SK-N-DZ (cell line): ENCODE results near the gene GNPDA2.

Experiments used
- DNase-seq: peaks from one replicate; pipeline ENCODE4 v3.0.0-alpha.2; 2015; ENCODE audit warnings: low spot score

GNPDA2 gene

GRCh38 chr4:44679060-44679459, 47.3 kb downstream of the GNPDA2 start:
- DNase-seq: no peak

GRCh38 chr4:44678094-44679041, 48.0 kb downstream of the GNPDA2 start, which contains the start of gene GUF1:
TSS of gene GUF1 (plus strand) at chr4:44678420. CDS start at chr4:44678623, 203 bp downstream.
- DNase-seq: peak; percentile 85

DNA sequence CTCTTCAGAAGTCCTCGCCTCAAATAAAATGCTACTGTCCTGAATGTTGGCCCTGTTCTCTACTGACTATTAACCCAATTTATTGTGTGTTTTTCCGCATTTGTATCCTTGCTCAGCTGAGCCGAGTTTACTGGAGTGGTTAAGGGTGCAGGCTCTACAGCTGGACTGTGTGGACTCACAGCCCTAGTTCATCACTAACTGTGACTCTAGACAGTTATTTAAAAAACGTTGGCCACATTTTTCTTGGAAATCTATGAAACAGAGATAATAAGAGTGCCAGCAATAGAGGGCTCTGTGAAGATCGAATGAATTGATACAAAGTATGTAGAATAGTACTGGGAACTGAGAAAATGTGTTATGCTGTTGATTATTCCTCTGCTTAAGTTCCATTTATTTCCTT, 51.0 kb downstream of the GNPDA2 start:
- no peak for DNase-seq

GRCh38 chr4:44674471-44674870, 51.9 kb downstream of the GNPDA2 start:
- DNase-seq: no peak

DNA sequence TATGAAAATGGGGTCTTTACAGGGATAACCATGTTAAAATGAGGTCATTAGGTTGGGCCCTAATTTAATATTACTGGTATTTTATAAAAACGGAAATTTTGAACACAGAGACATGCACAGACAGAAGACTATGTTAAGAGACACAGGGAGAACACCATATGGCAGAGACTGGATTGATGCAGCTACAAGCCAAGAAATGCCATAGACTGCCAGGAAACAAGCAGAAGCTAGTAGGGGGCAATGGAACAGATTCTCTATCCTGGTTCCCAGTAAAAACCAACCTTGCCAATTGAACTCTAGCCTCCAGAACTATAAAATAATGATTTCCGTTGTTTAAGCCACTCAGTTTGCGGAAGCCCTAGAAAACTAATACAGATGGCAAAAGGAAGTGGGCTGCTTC, 54.7 kb downstream of the GNPDA2 start:
- no peak for DNase-seq

- no peak for DNase-seq
Observed at GRCh38 chr4:44670506-44671199, 55.7 kb downstream of the GNPDA2 start.

DNA sequence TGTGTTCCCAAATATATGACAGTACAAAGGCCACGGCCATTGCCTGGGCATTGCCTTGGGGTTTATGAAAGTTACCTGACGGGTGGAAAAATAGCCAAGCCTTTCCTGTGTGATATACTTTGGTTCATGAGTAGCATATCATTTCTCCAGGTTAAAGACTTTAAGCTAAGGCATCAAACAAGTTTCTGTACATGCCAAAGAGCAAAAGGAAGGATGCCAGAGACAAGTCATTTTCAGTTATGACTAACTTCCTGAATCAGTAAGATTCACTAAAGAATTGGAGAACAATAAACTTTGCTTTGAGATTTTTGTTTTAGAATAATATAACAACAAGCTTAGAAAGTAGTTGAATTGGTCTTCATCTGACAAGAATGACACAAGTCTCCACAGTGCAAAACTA, 57.8 kb downstream of the GNPDA2 start:
- DNase-seq: no peak

GRCh38 chr4:44663539-44664263, 62.7 kb downstream of the GNPDA2 start:
- no peak for DNase-seq

- no peak for DNase-seq
Observed at GRCh38 chr4:44662623-44663005, 63.7 kb downstream of the GNPDA2 start.

DNA sequence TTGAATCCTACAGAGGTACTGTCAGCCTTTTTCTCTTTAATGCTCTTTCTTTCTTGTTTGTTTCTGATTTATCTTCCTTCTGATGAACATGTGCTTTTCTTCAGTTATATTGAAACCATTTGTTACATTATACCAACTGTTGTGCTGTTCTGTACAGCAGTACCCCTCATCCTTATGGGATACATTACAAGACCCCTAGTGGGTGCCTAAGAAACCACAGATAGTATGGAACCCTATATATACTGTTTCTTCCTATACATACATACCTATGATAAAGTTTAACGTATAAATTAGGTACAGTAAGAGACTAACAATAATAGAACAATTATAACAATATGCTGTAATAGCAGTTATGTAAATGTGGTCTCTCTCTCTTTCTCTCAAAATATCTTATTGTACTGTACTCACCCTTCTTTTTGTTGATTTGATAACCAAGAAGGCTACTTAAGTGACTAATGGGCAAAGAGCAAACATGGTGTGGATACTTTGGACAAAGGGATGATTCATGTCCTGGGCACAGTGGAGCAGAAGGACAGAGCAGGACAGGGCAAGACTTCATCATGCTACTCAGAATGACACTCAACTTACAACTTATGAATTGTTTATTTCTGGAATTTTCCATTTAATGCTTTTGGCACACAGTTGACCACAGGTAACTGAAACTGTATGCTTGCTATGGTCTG, 64.3 kb downstream of the GNPDA2 start:
- no peak for DNase-seq

DNA sequence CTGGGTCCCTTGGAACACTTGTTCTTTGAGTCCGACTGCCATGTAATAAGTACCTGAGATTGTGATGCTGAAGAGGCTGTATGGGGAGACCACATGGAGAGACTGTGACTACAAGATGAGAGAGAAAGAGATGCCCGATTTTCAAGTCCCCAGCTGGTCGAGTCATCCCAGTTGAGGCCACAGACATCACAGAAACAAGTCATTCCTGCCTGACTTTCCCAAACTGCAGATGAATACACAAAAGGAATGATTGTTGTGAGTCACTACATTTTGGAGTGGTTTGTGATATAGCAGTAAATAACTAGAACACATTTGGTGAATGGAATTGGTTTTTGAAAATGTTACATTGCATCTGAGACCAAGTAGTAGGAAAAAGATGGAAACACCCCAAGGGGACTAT, 66.0 kb downstream of the GNPDA2 start:
- DNase-seq: no peak

GRCh38 chr4:44652002-44652401, 74.4 kb downstream of the GNPDA2 start:
- DNase-seq: no peak
